ENCODE measurements around the gene NACC2.

NACC2 gene

DNA sequence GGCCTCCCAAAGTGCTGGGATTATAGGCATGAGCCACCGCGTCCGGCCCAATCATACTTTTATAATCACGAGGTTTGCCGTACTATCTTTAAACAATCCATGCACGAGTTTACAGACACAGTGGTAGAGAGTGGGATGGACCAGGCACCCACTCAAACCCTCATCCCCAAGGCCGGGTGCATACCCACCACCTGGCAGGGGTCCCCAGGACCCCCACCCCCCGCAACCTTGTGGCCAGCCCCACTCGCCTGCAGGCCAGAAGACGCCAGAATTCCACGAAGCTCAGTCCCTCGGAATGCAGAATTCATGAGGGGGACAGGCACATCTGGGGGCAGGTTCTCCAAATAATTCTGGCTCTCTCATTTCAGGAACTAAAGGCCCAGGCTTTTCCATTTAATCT is 17.1 kb downstream of the NACC2 start:
- Histone ChIP-seq H3K9ac (no peak overlapping the region), H3K4me1 (ENCODE audit: low read depth, poor library complexity, severe bottlenecking) (no peaks in the 10 kb centered on the region), H3K27me3 (ENCODE audit: insufficient read depth, low read depth) (peaks cover 84% of the 10 kb centered on the region), H3K27ac (no peak overlapping the region), H3K79me2 (ENCODE audit: insufficient read depth, low read depth) (no peaks in the 10 kb centered on the region), H3K4me2 (no peak overlapping the region), H3K4me3 (IDR thresholded peaks at IDR 0.05; ENCODE audit: insufficient read depth, low read depth, low read length) (no peak overlapping the region), H2AFZ (ENCODE audit: low read depth) (no peak overlapping the region), H4K20me1 (ENCODE audit: insufficient read depth) (no peaks in the 10 kb centered on the region), H3K36me3 (ENCODE audit: insufficient read depth) (no peaks in the 10 kb centered on the region)
- TF ChIP-seq, protein P1, sequence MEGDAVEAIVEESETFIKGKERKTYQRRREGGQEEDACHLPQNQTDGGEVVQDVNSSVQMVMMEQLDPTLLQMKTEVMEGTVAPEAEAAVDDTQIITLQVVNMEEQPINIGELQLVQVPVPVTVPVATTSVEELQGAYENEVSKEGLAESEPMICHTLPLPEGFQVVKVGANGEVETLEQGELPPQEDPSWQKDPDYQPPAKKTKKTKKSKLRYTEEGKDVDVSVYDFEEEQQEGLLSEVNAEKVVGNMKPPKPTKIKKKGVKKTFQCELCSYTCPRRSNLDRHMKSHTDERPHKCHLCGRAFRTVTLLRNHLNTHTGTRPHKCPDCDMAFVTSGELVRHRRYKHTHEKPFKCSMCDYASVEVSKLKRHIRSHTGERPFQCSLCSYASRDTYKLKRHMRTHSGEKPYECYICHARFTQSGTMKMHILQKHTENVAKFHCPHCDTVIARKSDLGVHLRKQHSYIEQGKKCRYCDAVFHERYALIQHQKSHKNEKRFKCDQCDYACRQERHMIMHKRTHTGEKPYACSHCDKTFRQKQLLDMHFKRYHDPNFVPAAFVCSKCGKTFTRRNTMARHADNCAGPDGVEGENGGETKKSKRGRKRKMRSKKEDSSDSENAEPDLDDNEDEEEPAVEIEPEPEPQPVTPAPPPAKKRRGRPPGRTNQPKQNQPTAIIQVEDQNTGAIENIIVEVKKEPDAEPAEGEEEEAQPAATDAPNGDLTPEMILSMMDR (conservative IDR thresholded peaks at IDR 0.05; ENCODE audit: low read depth, low read length): no peak

DNA sequence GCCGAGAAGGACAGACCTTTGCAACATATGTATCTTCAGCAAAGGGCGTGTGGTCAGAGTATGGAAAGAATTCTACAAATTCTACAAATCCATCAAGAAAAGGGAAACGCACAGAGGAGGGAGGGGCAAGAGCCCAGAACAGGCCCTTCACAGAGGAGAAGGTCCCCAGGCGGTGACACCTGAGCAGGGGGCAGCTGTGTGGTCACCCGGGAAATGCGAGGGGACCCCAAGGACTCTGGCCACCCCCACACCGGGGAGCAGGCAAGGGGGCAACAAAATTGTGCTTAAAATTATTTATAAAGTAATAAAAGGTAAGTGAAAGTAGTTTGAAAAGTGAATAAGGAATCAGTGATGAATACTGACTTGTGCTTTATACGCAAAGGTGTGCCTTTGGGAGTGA is 17.6 kb downstream of the NACC2 start:
- H3K9ac ChIP-seq: no peak overlapping the region
- no peak overlapping the region for H2AFZ ChIP-seq (ENCODE audit: low read depth)
- no peak overlapping the region for H3K4me3 ChIP-seq (IDR thresholded peaks at IDR 0.05; ENCODE audit: insufficient read depth, low read depth, low read length)
- no peaks in the 10 kb centered on the region for H3K36me3 ChIP-seq (ENCODE audit: insufficient read depth)
- H4K20me1 ChIP-seq (ENCODE audit: insufficient read depth): no peaks in the 10 kb centered on the region
- TF ChIP-seq, protein P1 (conservative IDR thresholded peaks at IDR 0.05; ENCODE audit: low read depth, low read length): no peak
- no peaks in the 10 kb centered on the region for H3K79me2 ChIP-seq (ENCODE audit: insufficient read depth, low read depth)
- H3K4me2 ChIP-seq: no peak overlapping the region
- H3K4me1 ChIP-seq (ENCODE audit: low read depth, poor library complexity, severe bottlenecking): no peaks in the 10 kb centered on the region
- no peak overlapping the region for H3K27ac ChIP-seq
- H3K27me3 ChIP-seq (ENCODE audit: insufficient read depth, low read depth): peaks cover 85% of the 10 kb centered on the region

DNA sequence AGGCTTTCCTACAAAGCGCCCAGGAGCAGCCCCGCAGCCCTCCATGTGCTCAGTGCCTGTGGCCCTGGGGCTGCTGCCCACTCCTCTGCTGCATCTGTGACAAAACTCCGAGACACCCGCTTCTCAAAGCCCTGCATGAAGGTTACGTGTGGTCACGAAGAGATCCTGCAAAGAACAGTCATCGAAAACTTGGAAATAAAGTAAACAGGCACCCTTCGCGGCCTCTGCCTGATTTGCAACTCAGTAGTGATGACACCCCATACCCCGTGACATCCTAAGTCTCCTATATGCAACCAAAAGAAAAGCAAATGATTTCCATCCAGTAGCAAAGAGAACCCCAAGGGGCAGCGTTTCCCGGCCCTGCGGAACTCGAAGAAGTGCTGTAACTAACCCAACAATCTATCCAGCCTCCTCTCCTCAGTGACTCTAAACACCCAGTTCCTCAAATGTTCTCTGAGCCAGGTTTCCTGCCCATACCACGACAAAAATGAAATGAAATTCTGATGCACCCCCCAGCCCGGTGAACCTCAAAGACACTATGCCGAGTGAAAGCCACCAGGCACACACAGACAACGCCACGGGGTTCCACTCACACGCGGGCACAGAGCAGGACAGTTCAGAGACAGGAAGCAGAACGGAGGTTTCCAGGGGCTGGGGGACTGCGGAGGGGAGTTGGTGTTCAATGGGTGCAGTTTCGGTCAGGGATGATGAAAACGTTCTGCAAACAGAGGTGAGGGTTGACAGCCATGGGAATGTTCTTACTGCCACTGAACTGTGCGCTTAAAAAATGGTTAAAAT is 19.0 kb downstream of the NACC2 start:
- no peak overlapping the region for H3K9ac ChIP-seq
- H4K20me1 ChIP-seq (ENCODE audit: insufficient read depth): no peaks in the 10 kb centered on the region
- H3K79me2 ChIP-seq (ENCODE audit: insufficient read depth, low read depth): no peaks in the 10 kb centered on the region
- no peak overlapping the region for H3K27ac ChIP-seq
- no peak overlapping the region for H2AFZ ChIP-seq (ENCODE audit: low read depth)
- no peaks in the 10 kb centered on the region for H3K36me3 ChIP-seq (ENCODE audit: insufficient read depth)
- H3K4me1 ChIP-seq (ENCODE audit: low read depth, poor library complexity, severe bottlenecking): no peaks in the 10 kb centered on the region
- no peak overlapping the region for H3K4me3 ChIP-seq (IDR thresholded peaks at IDR 0.05; ENCODE audit: insufficient read depth, low read depth, low read length)
- no peak overlapping the region for H3K4me2 ChIP-seq
- peaks cover 86% of the 10 kb centered on the region for H3K27me3 ChIP-seq (ENCODE audit: insufficient read depth, low read depth)
- TF ChIP-seq, protein P1 (conservative IDR thresholded peaks at IDR 0.05; ENCODE audit: low read depth, low read length): no peak

DNA sequence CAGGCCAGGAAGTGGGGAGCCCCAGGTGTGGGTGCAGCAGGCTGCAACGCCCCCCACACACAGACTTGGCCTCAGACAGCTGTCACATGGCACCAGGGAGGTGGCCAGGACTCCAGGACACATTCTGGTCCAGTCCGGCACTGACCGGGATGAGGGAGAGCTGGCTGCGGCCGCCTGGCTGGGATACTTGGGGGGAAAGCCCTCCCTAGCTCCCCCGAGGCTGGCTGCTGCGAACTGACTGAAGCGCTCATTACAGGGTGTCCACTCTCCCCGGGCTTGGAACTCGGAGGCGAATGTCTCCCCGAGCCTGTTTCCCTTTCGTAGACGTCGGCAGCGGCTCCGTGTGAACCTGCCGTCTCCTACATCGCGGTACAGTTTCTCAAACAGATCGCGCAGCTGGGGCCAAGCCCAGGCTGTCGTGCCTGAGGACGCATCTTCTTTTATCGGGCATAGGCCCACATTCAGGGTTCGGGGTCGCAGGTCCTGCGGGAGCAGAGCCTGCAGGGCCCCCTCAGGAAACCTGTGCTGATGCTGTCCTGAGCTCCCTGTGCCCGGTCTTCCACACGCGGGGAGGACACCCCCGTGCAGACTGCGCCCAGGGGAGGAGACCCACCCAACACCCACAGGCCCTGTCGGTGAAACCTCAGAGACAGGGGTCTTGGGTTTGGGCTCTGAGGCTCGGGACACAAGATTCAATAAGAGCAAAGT is 19.8 kb downstream of the NACC2 start:
- Histone ChIP-seq H3K4me1 (ENCODE audit: low read depth, poor library complexity, severe bottlenecking) (no peaks in the 10 kb centered on the region), H2AFZ (ENCODE audit: low read depth) (no peak overlapping the region), H3K4me3 (IDR thresholded peaks at IDR 0.05; ENCODE audit: insufficient read depth, low read depth, low read length) (no peak overlapping the region), H3K36me3 (ENCODE audit: insufficient read depth) (no peaks in the 10 kb centered on the region), H4K20me1 (ENCODE audit: insufficient read depth) (no peaks in the 10 kb centered on the region), H3K9ac (no peak overlapping the region), H3K4me2 (no peak overlapping the region), H3K27ac (no peak overlapping the region), H3K79me2 (ENCODE audit: insufficient read depth, low read depth) (no peaks in the 10 kb centered on the region), H3K27me3 (ENCODE audit: insufficient read depth, low read depth) (peaks cover 86% of the 10 kb centered on the region)
- TF ChIP-seq, protein P1 (conservative IDR thresholded peaks at IDR 0.05; ENCODE audit: low read depth, low read length): no peak

Data from KMS-11 (cell line).